ENCODE data around the gene DDX42. TPM values are rescaled to one million over a fixed set of nuclear protein-coding genes. Genes with fewer than 3 reads are reported as not detected.

The DDX42 gene
- total RNA-seq, 4 donors from 2014 or later = 106 to 154 (median 123) TPM

- Histone ChIP-seq H3K27ac (peak overlapping the region in 2 of 4 donors; percentile 4 to 94), H3K4me3 (no peak overlapping the region), H3K27me3 (no peaks in the 10 kb centered on the region), H3K4me1 (peaks cover 0 to 52% (median 19%) of the 10 kb centered on the region in 4 donors), H3K36me3 (peaks cover 3 to 70% (median 42%) of the 10 kb centered on the region in 3 donors), H3K9me3 (no peaks in the 10 kb centered on the region)
- DNase-seq (ENCODE audit: low spot score in 2 of 2) = no peak
- TF ChIP-seq POLR2A (IDR thresholded peaks at IDR 0.05) (no peak), EP300 (IDR thresholded peaks at IDR 0.05) (no peak), CTCF (IDR thresholded peaks at IDR 0.05) (no peak)
- WGBS, 2 donors = 77 to 88% methylated on average over 5 of the region's 5 CpGs
Observed at GRCh38 chr17:63830278-63830677, 56.3 kb downstream of the DDX42 start.

DNA sequence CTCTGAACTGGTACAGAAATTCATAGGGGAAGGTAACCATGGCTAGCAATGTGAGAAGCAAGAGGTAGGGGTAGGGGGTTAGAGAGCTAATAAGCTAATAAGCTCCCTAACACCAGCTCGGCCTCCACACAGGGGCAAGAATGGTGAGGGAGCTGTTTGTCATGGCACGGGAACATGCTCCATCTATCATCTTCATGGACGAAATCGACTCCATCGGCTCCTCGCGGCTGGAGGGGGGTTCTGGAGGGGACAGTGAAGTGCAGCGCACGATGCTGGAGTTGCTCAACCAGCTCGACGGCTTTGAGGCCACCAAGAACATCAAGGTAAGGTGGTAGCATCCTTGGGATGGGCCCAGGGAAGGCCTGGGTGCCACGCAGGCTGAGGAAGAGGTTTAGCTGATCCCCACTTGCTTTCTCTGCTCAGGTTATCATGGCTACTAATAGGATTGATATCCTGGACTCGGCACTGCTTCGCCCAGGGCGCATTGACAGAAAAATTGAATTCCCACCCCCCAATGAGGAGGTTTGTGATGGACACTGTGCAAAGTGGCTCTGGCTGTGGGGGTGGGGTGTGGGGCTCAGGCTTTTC lies 57.0 kb downstream of the DDX42 start:
- H3K4me1 ChIP-seq = peaks cover 0 to 46% (median 16%) of the 10 kb centered on the region in 4 donors
- H3K9me3 ChIP-seq = no peaks in the 10 kb centered on the region
- DNase-seq (ENCODE audit: low spot score in 2 of 2) = no peak
- H3K36me3 ChIP-seq = peaks cover 3 to 71% (median 48%) of the 10 kb centered on the region in 3 donors
- H3K27me3 ChIP-seq = no peaks in the 10 kb centered on the region
- H3K27ac ChIP-seq = peak overlapping the region in 1 of 4 donors; percentile 94
- no peak overlapping the region for H3K4me3 ChIP-seq
- WGBS, 2 donors = 82 to 91% methylated on average over 15 of the region's 15 CpGs
- TF ChIP-seq EP300 (IDR thresholded peaks at IDR 0.05) (no peak), CTCF (IDR thresholded peaks at IDR 0.05) (no peak), POLR2A (IDR thresholded peaks at IDR 0.05) (no peak)

DNA sequence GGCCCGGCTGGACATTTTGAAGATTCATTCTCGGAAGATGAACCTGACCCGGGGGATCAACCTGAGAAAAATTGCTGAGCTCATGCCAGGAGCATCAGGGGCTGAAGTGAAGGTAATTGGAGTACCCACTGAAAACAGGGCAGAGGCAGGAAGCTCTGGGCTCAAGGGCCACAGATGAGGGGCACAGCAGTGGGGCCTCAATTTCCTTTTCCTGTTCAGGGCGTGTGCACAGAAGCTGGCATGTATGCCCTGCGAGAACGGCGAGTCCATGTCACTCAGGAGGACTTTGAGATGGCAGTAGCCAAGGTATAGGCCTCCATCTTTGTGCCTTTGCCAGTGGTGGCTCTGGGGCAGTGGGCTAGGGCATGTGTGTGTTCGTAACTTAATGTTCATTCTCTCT lies 57.5 kb downstream of the DDX42 start:
- 69 to 71% methylated on average over 8 of the region's 8 CpGs for WGBS, 2 donors
- H3K9me3 ChIP-seq = no peaks in the 10 kb centered on the region
- peaks cover 0 to 41% (median 12%) of the 10 kb centered on the region in 4 donors for H3K4me1 ChIP-seq
- no peak overlapping the region for H3K27ac ChIP-seq
- H3K36me3 ChIP-seq = peaks cover 3 to 74% (median 49%) of the 10 kb centered on the region in 3 donors
- no peaks in the 10 kb centered on the region for H3K27me3 ChIP-seq
- DNase-seq (ENCODE audit: low spot score in 2 of 2) = no peak
- H3K4me3 ChIP-seq = no peak overlapping the region
- TF ChIP-seq POLR2A (IDR thresholded peaks at IDR 0.05) (no peak), EP300 (IDR thresholded peaks at IDR 0.05) (no peak), CTCF (IDR thresholded peaks at IDR 0.05) (no peak)

DNA sequence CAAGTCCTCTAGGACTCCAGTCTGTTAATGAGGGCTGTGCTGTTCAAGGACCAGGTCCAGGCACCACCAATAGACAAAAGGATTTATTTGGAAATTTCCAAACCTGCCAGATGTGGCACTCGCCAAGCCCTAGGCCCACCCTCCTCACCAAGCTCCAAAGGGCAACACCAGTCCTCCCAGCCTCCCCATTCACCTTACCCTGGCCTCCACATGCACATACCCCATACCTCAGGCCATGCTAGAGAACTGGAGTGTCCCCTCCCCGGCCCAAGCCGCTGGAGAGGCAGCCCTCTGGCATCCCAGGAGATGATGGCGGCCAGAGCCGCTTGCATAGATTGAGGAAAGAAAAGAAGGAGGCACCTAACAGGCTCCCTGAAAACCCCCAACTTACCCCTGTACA lies 58.0 kb downstream of the DDX42 start:
- Histone ChIP-seq H3K27ac (no peak overlapping the region), H3K27me3 (no peaks in the 10 kb centered on the region), H3K36me3 (peaks cover 3 to 79% (median 49%) of the 10 kb centered on the region in 3 donors), H3K4me1 (peaks cover 0 to 46% (median 12%) of the 10 kb centered on the region in 4 donors), H3K4me3 (no peak overlapping the region), H3K9me3 (no peaks in the 10 kb centered on the region)
- 73 to 78% methylated on average over 5 of the region's 5 CpGs for WGBS, 2 donors
- no peak for TF ChIP-seq CTCF (IDR thresholded peaks at IDR 0.05)
- TF ChIP-seq EP300 (IDR thresholded peaks at IDR 0.05) = no peak
- no peak for DNase-seq (ENCODE audit: low spot score in 2 of 2)

- no peak overlapping the region for H3K27ac ChIP-seq
Observed at GRCh38 chr17:63832455-63832854, 58.5 kb downstream of the DDX42 start.

More at GRCh38 chr17:63832455-63832854, 58.5 kb downstream of the DDX42 start:
- no peak overlapping the region for H3K4me3 ChIP-seq
- H3K27me3 ChIP-seq = no peaks in the 10 kb centered on the region
- WGBS, 2 donors = 56 to 63% methylated on average over 2 of the region's 2 CpGs
- H3K4me1 ChIP-seq = peaks cover 0 to 51% (median 16%) of the 10 kb centered on the region in 4 donors
- peaks cover 3 to 84% (median 49%) of the 10 kb centered on the region in 3 donors for H3K36me3 ChIP-seq
- no peaks in the 10 kb centered on the region for H3K9me3 ChIP-seq
- TF ChIP-seq CTCF (IDR thresholded peaks at IDR 0.05) (no peak), POLR2A (IDR thresholded peaks at IDR 0.05) (no peak), EP300 (IDR thresholded peaks at IDR 0.05) (no peak)
- DNase-seq (ENCODE audit: low spot score in 2 of 2) = no peak
